T-helper 1 cell treated with Interleukin-12 subunit alpha and Interleukin-12 subunit beta and Interleukin-4 antibody, amounts not matched to agents 30 μg/mL and 1 μg/mL, for 36 hours (primary cell): Measurements from ENCODE around the gene HNRNPM.
"Not testable (repeated sequence)": the region's sequence is repeated elsewhere in the genome, so short reads cannot be mapped to it uniquely, and the experiment has no call there.

ENCODE experiments used
- H3K27ac Mint-ChIP-seq: one replicate; pipeline ENCODE4 v1.8.0; 2021; ENCODE audit warnings: mild to moderate bottlenecking, mixed read lengths
- H3K27me3 Mint-ChIP-seq: one replicate; pipeline ENCODE4 v1.8.0; 2021; ENCODE audit warnings: low read depth, mixed read lengths
- H3K36me3 Mint-ChIP-seq: one replicate; pipeline ENCODE4 v1.8.0; 2021; ENCODE audit warnings: low read depth, mixed read lengths
- H3K4me1 Mint-ChIP-seq: one replicate; pipeline ENCODE4 v1.8.0; 2021; ENCODE audit warnings: low read depth, mixed read lengths
- H3K4me3 Mint-ChIP-seq: one replicate; pipeline ENCODE4 v1.8.0; 2021; ENCODE audit warnings: mild to moderate bottlenecking, moderate library complexity, mixed read lengths
- H3K9me3 Mint-ChIP-seq: one replicate; pipeline ENCODE4 v1.8.0; 2021; ENCODE audit warnings: mixed read lengths

HNRNPM gene

GRCh38 chr19:8444677-8445487, at the start of gene HNRNPM:
HNRNPM (plus strand) TSS chr19:8444975; CDS start chr19:8444999, 24 bp downstream.
- Mint-ChIP-seq H3K4me3 (peak within 1 kb of the TSS; percentile 98), H3K27me3 (no peaks in the 10 kb centered on the region), H3K36me3 (peaks cover 22% of the 10 kb centered on the region), H3K4me1 (peaks cover 33% of the 10 kb centered on the region), H3K9me3 (no peaks in the 10 kb centered on the region), H3K27ac (peak within 1 kb of the TSS; percentile 97)

DNA sequence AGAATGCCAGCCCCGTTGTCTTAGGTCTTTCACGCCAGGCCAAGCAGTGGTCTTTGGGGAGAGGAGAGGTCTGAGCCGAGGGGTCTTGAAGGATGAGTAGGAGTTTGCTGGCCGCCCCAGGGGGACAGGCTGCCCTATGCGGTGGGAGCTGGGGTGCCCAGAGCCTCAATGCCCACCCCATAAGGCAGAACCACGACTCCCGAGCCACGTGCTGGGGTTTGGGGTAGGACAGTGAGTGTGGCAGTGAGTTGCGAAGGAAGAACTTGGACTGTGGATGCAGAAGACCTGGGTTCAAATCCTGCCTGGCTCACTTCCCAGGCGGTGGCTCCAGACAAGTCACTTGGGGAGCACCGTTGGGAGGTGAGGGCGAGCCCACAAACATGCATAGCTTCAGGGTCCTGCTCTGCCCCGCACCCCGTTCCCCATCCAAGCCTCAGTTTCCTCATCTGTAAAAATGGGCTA, 49.1 kb upstream of the HNRNPM start:
- no peak overlapping the region for H3K4me3 Mint-ChIP-seq
- no peaks in the 10 kb centered on the region for H3K9me3 Mint-ChIP-seq
- H3K4me1 Mint-ChIP-seq, result peaks cover 17% of the 10 kb centered on the region
- H3K36me3 Mint-ChIP-seq, result no peaks in the 10 kb centered on the region
- H3K27ac Mint-ChIP-seq, result no peak overlapping the region
- no peaks in the 10 kb centered on the region for H3K27me3 Mint-ChIP-seq

DNA sequence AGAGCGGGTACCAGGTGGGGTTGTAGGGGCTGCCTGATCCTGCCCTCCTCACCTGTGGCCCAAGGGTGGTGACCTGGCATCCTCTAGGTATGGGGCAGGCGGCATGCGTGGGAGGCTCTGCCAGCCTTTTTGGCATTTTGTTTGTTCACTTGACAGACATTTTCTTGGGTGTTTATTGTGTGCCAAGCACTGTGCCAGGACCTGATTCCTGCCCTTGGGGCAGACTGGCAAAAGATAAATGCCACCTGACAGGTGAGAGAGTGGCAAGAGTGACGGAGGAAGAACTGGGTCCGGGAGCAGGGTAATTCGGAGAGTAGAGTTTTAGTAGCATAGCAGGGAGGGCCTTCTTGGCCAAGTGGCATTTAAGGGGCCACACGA, 48.6 kb upstream of the HNRNPM start:
- Mint-ChIP-seq H3K27me3 (no peaks in the 10 kb centered on the region), H3K27ac (no peak overlapping the region), H3K9me3 (no peaks in the 10 kb centered on the region), H3K4me1 (peaks cover 17% of the 10 kb centered on the region), H3K4me3 (no peak overlapping the region), H3K36me3 (no peaks in the 10 kb centered on the region)

- H3K9me3 Mint-ChIP-seq, result no peaks in the 10 kb centered on the region
- H3K4me1 Mint-ChIP-seq, result peaks cover 15% of the 10 kb centered on the region
- H3K4me3 Mint-ChIP-seq, result no peak overlapping the region
Observed at GRCh38 chr19:8396563-8397203, 48.1 kb upstream of the HNRNPM start.

DNA sequence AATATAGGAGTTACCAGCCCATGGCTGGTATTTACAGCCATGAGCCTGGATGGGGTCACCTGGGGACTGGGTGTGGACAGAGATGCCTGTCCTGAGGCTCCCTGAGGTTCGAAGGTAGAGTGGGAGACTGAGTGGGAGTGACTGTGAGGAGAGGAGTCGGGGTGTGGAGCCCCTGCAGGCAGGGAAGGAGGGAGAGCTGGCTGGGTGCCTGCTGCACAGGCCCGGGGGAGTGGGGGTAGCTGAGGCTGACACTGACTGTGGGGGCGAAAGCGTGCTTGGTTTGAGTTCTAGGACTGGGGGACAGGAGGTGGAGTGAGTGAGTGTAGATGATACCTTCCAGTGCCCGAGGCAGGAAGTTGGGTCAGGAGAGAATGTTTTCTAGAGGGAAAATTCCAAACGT, 47.5 kb upstream of the HNRNPM start:
- H3K36me3 Mint-ChIP-seq, result peaks cover 2% of the 10 kb centered on the region
- H3K27ac Mint-ChIP-seq, result no peak overlapping the region
- H3K9me3 Mint-ChIP-seq, result no peaks in the 10 kb centered on the region
- peaks cover 12% of the 10 kb centered on the region for H3K4me1 Mint-ChIP-seq
- no peak overlapping the region for H3K4me3 Mint-ChIP-seq
- H3K27me3 Mint-ChIP-seq, result no peaks in the 10 kb centered on the region

More at GRCh38 chr19:8396563-8397203, 48.1 kb upstream of the HNRNPM start:
- Mint-ChIP-seq H3K36me3 (peaks cover under 1% of the 10 kb centered on the region), H3K27ac (no peak overlapping the region), H3K27me3 (no peaks in the 10 kb centered on the region)

- H3K9me3 Mint-ChIP-seq, result no peaks in the 10 kb centered on the region
- H3K4me3 Mint-ChIP-seq, result no peak overlapping the region
- H3K27ac Mint-ChIP-seq, result no peak overlapping the region
- no peaks in the 10 kb centered on the region for H3K27me3 Mint-ChIP-seq
- H3K4me1 Mint-ChIP-seq, result peaks cover 12% of the 10 kb centered on the region
- H3K36me3 Mint-ChIP-seq, result peaks cover 3% of the 10 kb centered on the region
Observed at GRCh38 chr19:8397746-8398310, 46.9 kb upstream of the HNRNPM start.

GRCh38 chr19:8398311-8398771, 46.4 kb upstream of the HNRNPM start:
- Mint-ChIP-seq H3K27me3 (no peaks in the 10 kb centered on the region), H3K36me3 (peaks cover 3% of the 10 kb centered on the region), H3K4me1 (peaks cover 9% of the 10 kb centered on the region), H3K9me3 (no peaks in the 10 kb centered on the region), H3K27ac (no peak overlapping the region), H3K4me3 (no peak overlapping the region)

GRCh38 chr19:8399681-8400188, 45.0 kb upstream of the HNRNPM start:
- H3K36me3 Mint-ChIP-seq, result peaks cover 7% of the 10 kb centered on the region
- no peak overlapping the region for H3K27ac Mint-ChIP-seq
- H3K27me3 Mint-ChIP-seq, result no peaks in the 10 kb centered on the region
- no peaks in the 10 kb centered on the region for H3K9me3 Mint-ChIP-seq
- H3K4me3 Mint-ChIP-seq, result no peak overlapping the region
- H3K4me1 Mint-ChIP-seq, result peaks cover 11% of the 10 kb centered on the region

DNA sequence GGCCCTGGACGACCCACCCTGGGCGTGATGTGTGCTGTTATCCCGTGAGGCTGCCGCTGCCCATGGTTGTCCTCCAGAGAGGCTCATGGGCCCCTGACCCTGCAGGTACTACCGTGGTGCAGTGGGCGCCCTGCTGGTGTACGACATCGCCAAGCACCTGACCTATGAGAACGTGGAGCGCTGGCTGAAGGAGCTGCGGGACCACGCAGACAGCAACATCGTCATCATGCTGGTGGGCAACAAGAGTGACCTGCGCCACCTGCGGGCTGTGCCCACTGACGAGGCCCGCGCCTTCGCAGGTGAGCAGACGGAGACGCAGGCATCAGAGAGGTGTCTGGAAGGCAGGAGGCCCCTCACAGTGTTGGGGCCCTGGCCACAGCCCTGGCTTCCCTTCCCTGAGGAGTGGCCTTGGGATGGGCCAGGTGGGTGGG, 42.8 kb upstream of the HNRNPM start:
- H3K36me3 Mint-ChIP-seq, result peaks cover 11% of the 10 kb centered on the region
- H3K27ac Mint-ChIP-seq, result no peak overlapping the region
- H3K9me3 Mint-ChIP-seq, result no peaks in the 10 kb centered on the region
- H3K4me1 Mint-ChIP-seq, result peaks cover 2% of the 10 kb centered on the region
- no peak overlapping the region for H3K4me3 Mint-ChIP-seq
- no peaks in the 10 kb centered on the region for H3K27me3 Mint-ChIP-seq

- no peaks in the 10 kb centered on the region for H3K27me3 Mint-ChIP-seq
- H3K4me3 Mint-ChIP-seq, result no peak overlapping the region
- peaks cover 11% of the 10 kb centered on the region for H3K36me3 Mint-ChIP-seq
- no peak overlapping the region for H3K27ac Mint-ChIP-seq
- H3K9me3 Mint-ChIP-seq, result no peaks in the 10 kb centered on the region
- peaks cover 2% of the 10 kb centered on the region for H3K4me1 Mint-ChIP-seq
Observed at GRCh38 chr19:8403098-8403819, 41.5 kb upstream of the HNRNPM start.

DNA sequence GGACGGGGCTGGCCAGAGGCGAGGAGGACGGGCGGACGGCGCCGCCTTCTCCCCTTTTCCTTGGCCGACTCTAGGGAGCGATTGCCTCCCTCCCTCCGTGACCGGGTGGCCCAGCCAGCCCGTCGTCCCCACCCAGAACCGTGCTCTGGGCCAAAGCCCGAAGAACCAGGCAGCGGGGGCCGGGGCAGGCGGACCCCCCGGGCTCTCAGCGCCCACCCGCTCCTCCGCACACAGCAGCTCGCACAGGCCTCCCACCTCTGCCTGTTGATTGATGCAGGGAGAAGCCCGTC, 41.0 kb upstream of the HNRNPM start:
- peaks cover 2% of the 10 kb centered on the region for H3K4me1 Mint-ChIP-seq
- H3K27ac Mint-ChIP-seq, result no peak overlapping the region
- no peaks in the 10 kb centered on the region for H3K9me3 Mint-ChIP-seq
- H3K36me3 Mint-ChIP-seq, result peaks cover 11% of the 10 kb centered on the region
- no peaks in the 10 kb centered on the region for H3K27me3 Mint-ChIP-seq
- H3K4me3 Mint-ChIP-seq, result no peak overlapping the region

DNA sequence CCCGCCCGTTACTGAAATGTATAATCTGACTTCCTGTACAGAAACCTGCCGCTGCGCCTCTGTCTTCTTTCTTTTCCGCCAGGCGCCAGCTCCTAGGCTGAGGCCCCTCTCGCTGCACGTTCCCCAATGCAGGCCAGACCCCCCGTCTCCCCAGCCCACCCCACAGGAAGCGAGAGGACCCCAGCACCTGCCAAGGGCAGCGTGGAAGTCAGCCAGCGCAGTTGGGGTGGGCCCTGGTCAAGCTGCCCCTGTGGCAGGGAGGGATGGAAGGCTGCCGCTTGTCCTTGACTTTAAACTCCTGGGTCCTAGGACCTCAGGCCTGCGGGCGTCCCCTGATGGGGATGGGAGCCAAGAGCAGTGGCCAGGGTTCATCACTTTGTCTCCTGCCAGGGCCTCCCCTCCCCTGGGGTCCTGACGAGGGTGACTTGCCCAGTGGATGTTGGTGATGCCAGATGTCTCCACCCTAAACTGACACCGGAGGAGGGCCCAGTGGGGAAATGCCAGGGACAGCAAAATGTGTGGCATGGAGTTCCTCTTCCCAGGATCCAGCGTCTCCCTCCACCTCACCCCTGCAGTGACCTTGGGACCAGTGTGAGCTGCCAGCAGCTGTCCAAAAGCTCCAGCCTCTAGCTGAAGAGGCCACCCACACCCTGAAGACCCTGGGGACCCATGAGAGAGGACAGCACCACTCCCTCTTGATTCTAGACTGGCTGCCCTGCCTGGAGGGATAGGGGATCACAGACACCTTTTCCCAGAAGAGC, 40.2 kb upstream of the HNRNPM start:
- Mint-ChIP-seq H3K27ac (no peak overlapping the region), H3K9me3 (no peaks in the 10 kb centered on the region), H3K36me3 (peaks cover 11% of the 10 kb centered on the region), H3K4me1 (peaks cover 2% of the 10 kb centered on the region), H3K27me3 (no peaks in the 10 kb centered on the region), H3K4me3 (no peak overlapping the region)

DNA sequence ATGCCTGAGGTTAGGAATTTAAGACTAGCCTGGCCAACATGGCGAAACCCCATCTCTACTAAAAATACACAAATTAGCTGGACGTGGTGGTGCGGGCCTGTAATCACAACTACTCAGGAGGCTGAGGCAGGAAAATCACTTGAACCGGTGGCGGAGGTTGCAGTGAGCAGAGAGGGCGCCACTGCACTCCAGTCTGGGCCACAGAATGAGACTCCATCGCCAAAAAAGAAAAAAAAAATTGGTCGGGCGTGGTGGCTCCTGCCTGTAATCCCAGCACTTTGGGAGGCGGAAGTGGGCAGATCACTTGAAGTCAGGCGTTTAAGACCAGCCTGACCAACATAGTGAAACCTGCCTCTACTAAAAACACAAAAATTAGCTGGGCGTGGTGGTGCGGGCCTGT, 34.1 kb upstream of the HNRNPM start:
- H3K4me1 Mint-ChIP-seq, H3K36me3 Mint-ChIP-seq, H3K4me3 Mint-ChIP-seq, H3K9me3 Mint-ChIP-seq, H3K27ac Mint-ChIP-seq, H3K27me3 Mint-ChIP-seq: not testable (repeated sequence)
